ENCODE data around the gene POLE. TPM values are rescaled to one million over a fixed set of nuclear protein-coding genes. Genes with fewer than 3 reads are reported as not detected.

The POLE gene
- total and polyA plus RNA-seq, 10 of the 15 experiments (the other 5 are each of a cell fraction or from before 2014, with no cell fraction given), result 2.3 to 103 (median 37.1) TPM

DNA sequence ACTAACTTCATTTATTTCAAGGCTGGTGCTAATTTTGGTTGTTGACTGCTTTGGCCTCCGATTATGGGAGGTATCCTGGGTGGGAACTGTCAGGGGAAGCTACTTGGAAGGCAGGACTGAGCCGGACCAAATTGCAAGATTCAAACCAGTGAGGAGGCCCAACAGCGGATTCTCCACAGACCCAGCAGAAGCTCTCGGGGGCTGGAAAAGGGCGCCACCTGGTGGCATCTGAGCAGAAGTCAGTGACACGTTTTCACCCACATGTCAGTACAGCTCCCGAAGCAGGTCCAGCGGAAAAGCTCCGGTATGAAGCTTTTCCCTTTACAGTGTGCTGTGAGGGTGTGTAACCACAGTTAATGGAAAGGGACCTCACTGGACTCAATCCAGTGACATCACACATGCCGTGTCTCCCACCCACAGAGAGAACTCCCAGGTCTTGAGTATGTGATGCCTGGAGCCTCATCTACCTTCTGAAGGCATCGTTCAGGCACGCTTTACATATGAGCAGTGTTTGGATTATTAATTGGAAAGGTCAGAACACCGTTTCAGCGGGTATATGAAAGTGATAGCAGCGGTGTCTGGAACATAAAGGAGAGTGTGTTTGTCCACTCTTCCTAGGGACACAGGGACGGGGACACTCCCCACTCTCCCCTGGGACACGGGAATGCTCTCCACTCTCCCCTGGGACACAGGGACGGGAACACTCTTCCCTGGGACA lies 72.1 kb downstream of the POLE start (continued):
- TF ChIP-seq, protein P1, sequence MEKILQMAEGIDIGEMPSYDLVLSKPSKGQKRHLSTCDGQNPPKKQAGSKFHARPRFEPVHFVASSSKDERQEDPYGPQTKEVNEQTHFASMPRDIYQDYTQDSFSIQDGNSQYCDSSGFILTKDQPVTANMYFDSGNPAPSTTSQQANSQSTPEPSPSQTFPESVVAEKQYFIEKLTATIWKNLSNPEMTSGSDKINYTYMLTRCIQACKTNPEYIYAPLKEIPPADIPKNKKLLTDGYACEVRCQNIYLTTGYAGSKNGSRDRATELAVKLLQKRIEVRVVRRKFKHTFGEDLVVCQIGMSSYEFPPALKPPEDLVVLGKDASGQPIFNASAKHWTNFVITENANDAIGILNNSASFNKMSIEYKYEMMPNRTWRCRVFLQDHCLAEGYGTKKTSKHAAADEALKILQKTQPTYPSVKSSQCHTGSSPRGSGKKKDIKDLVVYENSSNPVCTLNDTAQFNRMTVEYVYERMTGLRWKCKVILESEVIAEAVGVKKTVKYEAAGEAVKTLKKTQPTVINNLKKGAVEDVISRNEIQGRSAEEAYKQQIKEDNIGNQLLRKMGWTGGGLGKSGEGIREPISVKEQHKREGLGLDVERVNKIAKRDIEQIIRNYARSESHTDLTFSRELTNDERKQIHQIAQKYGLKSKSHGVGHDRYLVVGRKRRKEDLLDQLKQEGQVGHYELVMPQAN (conservative IDR thresholded peaks at IDR 0.05), result no peak
- TF ChIP-seq RAD21 (IDR thresholded peaks at IDR 0.05; ENCODE audit: insufficient read depth, low read depth, low read length), result peak; percentile 82
- TF ChIP-seq SMC3 (IDR thresholded peaks at IDR 0.05; ENCODE audit: borderline replicate concordance, low read length), result peak; percentile 85
- TF ChIP-seq BHLHE40 (IDR thresholded peaks at IDR 0.05; ENCODE audit: borderline replicate concordance in 1 of 2, low read depth in 2 of 2, low read length in 1 of 2), result peak in 1 of 2 experiments; percentile 44; a peak in 1 of 4 replicates

GRCh38 chr12:132614029-132614428 lies 73.1 kb downstream of the POLE start:
- Histone ChIP-seq H3K9me3 (replicated peaks; ENCODE audit: control insufficient read depth, insufficient read depth, low read length) (peaks cover 12% of the 10 kb centered on the region), H4K20me1 (ENCODE audit: control insufficient read depth, insufficient read depth) (no peaks in the 10 kb centered on the region), H3K36me3 (ENCODE audit: control insufficient read depth in 2 of 2, insufficient read depth in 2 of 2, low read length in 1 of 2) (no peaks in the 10 kb centered on the region), H3K27me3 (replicated peaks in 1 of 2; ENCODE audit: control insufficient read depth in 2 of 2, insufficient read depth in 2 of 2, low read length in 1 of 2) (peaks cover 0 to 4% of the 10 kb centered on the region in 2 experiments; a peak in 1 of 4 replicates), H2AFZ (ENCODE audit: control insufficient read depth, low read depth, low read length) (no peak overlapping the region), H3K27ac (ENCODE audit: control insufficient read depth, insufficient read depth) (no peak overlapping the region), H3K4me1 (ENCODE audit: control insufficient read depth, insufficient read depth, low read length) (no peaks in the 10 kb centered on the region), H3K9ac (ENCODE audit: control insufficient read depth, insufficient read depth, low read length) (no peak overlapping the region), H3K4me2 (ENCODE audit: control insufficient read depth, insufficient read depth) (no peak overlapping the region), H3K4me3 (no peak overlapping the region), H3K79me2 (ENCODE audit: control insufficient read depth, insufficient read depth, low read length) (no peaks in the 10 kb centered on the region)
- in situ Hi-C loops (cut with MboI), result loop anchor here (5.0 kb wide), 1 partner anchor 197 kb away; no protein-coding TSS in a partner anchor
- DNase-seq (ENCODE audit: low read depth, low spot score) (no peak), FAIRE-seq (no peak), ATAC-seq (no peak)
- SMC1A ChIA-PET (ENCODE audit: uncharacterized antibody, unreplicated experiment), result interaction anchor here (1.6 kb wide), 1 partner anchor 460 kb away, joined by 4 read pairs; no protein-coding TSS in a partner anchor
- POLR2A ChIA-PET, result interaction anchor here (0.7 kb wide), 1 partner anchor 14 kb away, joined by 3 read pairs; no protein-coding TSS in a partner anchor
- RAD21 ChIA-PET (ENCODE audit: unreplicated experiment), result interaction anchor here (1.1 to 1.3 kb wide), 2 partner anchors 197 to 199 kb away, joined by 4 to 22 read pairs; no protein-coding TSS in a partner anchor
- CTCF ChIA-PET, result interaction anchor here (1.3 to 3.5 kb wide), 6 partner anchors 14 to 714 kb away, joined by 3 to 37 read pairs (median 7); no protein-coding TSS in a partner anchor
- BruUV-seq (replicated peaks), result no TSS peak
- WGBS (ENCODE audit: insufficient coverage, insufficient replicate concordance, low lambda C conversion rate, missing lambda C conversion rate), result 16% methylated on average over 5 of the region's 5 CpGs
- intact Hi-C loops (cut with micrococcal nuclease; ENCODE audit: unreplicated experiment), result no loop called here
- no peak for TF ChIP-seq ZBTB40 (IDR thresholded peaks at IDR 0.05; ENCODE audit: borderline replicate concordance)
- TF ChIP-seq FOXK2 (IDR thresholded peaks at IDR 0.05), result no peak
- TF ChIP-seq RELA (IDR thresholded peaks at IDR 0.05; ENCODE audit: borderline replicate concordance, partially characterized antibody), result no peak
- TF ChIP-seq, protein P2, sequence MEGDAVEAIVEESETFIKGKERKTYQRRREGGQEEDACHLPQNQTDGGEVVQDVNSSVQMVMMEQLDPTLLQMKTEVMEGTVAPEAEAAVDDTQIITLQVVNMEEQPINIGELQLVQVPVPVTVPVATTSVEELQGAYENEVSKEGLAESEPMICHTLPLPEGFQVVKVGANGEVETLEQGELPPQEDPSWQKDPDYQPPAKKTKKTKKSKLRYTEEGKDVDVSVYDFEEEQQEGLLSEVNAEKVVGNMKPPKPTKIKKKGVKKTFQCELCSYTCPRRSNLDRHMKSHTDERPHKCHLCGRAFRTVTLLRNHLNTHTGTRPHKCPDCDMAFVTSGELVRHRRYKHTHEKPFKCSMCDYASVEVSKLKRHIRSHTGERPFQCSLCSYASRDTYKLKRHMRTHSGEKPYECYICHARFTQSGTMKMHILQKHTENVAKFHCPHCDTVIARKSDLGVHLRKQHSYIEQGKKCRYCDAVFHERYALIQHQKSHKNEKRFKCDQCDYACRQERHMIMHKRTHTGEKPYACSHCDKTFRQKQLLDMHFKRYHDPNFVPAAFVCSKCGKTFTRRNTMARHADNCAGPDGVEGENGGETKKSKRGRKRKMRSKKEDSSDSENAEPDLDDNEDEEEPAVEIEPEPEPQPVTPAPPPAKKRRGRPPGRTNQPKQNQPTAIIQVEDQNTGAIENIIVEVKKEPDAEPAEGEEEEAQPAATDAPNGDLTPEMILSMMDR (IDR thresholded peaks at IDR 0.05 in 2 of 3, conservative IDR thresholded peaks at IDR 0.05 in 1 of 3; ENCODE audit: control insufficient read depth in 2 of 3, extremely low read depth in 1 of 3, insufficient read depth in 1 of 3, low read depth in 3 of 3, low read length in 3 of 3), result no peak
- TF ChIP-seq BACH1 (IDR thresholded peaks at IDR 0.05; ENCODE audit: borderline replicate concordance), result no peak
- TF ChIP-seq, protein P3, sequence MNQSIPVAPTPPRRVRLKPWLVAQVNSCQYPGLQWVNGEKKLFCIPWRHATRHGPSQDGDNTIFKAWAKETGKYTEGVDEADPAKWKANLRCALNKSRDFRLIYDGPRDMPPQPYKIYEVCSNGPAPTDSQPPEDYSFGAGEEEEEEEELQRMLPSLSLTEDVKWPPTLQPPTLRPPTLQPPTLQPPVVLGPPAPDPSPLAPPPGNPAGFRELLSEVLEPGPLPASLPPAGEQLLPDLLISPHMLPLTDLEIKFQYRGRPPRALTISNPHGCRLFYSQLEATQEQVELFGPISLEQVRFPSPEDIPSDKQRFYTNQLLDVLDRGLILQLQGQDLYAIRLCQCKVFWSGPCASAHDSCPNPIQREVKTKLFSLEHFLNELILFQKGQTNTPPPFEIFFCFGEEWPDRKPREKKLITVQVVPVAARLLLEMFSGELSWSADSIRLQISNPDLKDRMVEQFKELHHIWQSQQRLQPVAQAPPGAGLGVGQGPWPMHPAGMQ (IDR thresholded peaks at IDR 0.05; ENCODE audit: borderline replicate concordance), result no peak

All from GM12878 (cell line).